ENCODE measurements around the gene PHACTR1.

- TF ChIP-seq EZH2 (IDR thresholded peaks at IDR 0.05; ENCODE audit: insufficient read depth, low read length) (no peak), CTCF (IDR thresholded peaks at IDR 0.05; ENCODE audit: insufficient read depth, low read depth, low read length) (no peak)
Observed at GRCh38 chr6:12967686-12968085, 251.1 kb downstream of the PHACTR1 start.

Data from astrocyte (in vitro differentiated cells and primary cell).